H9 (cell line): Measurements from ENCODE around the gene NUP205. TPM values are rescaled to one million over a fixed set of nuclear protein-coding genes. Genes with fewer than 3 reads are reported as not detected.

Source experiments
- DNase-seq: peaks from one replicate; pipeline ENCODE4 v3.0.0-alpha.2; 2017
- H2AFZ ChIP-seq: one replicate; pipeline ENCODE4 v1.6.1; 2013; ENCODE audit warnings: mild to moderate bottlenecking, low read length, control low read depth, moderate library complexity
- H2AK5ac ChIP-seq: 2 replicates; pipeline ENCODE4 v1.6.1; 2013; ENCODE audit warnings: low read length, control low read depth, mixed read lengths; ENCODE audit not compliant: insufficient read length
- H2BK120ac ChIP-seq: one replicate; pipeline ENCODE4 v1.6.1; 2013; ENCODE audit warnings: low read depth, mild to moderate bottlenecking, low read length, control low read depth, inconsistent platforms; ENCODE audit not compliant: poor library complexity, severe bottlenecking
- H2BK12ac ChIP-seq: 2 replicates; pipeline ENCODE4 v1.6.1; 2013; ENCODE audit warnings: low read length, control low read depth, mixed read lengths, low read depth; ENCODE audit not compliant: insufficient read length
- H2BK15ac ChIP-seq: 2 replicates; pipeline ENCODE4 v1.6.1; 2013; ENCODE audit warnings: low read depth, low read length, control low read depth
- H2BK20ac ChIP-seq: one replicate; pipeline ENCODE4 v1.6.1; 2013; ENCODE audit warnings: low read depth, mild to moderate bottlenecking, low read length, control low read depth, inconsistent platforms; ENCODE audit not compliant: poor library complexity, severe bottlenecking
- H2BK5ac ChIP-seq: 2 replicates; pipeline ENCODE4 v1.6.1; 2013; ENCODE audit warnings: low read length, control low read depth, mixed read lengths; ENCODE audit not compliant: insufficient read length
- H3K14ac ChIP-seq: 2 replicates; pipeline ENCODE4 v1.6.1; 2013; ENCODE audit warnings: low read length, control low read depth; ENCODE audit not compliant: insufficient read depth
- H3K18ac ChIP-seq: 2 replicates; pipeline ENCODE4 v1.6.1; 2013; ENCODE audit warnings: low read depth, mild to moderate bottlenecking, mixed read lengths, low read length, control low read depth; ENCODE audit not compliant: insufficient read length
- H3K23ac ChIP-seq: 2 replicates; pipeline ENCODE4 v1.6.1; 2013; ENCODE audit warnings: low read length, control low read depth, mixed read lengths, low read depth; ENCODE audit not compliant: insufficient read length
- H3K23me2 ChIP-seq: 2 replicates; pipeline ENCODE4 v1.6.1; 2013; ENCODE audit warnings: low read depth, mild to moderate bottlenecking, mixed read lengths, low read length, control low read depth; ENCODE audit not compliant: insufficient read length, poor library complexity, severe bottlenecking
- H3K27ac ChIP-seq: 2 replicates; pipeline ENCODE4 v1.5.1; 2013; ENCODE audit warnings: low read length, control low read depth, mixed read lengths, low read depth; ENCODE audit not compliant: insufficient read length
- H3K27me3 ChIP-seq: 2 replicates; pipeline ENCODE4 v1.6.1; 2013; ENCODE audit warnings: low read length, control low read depth, inconsistent platforms; ENCODE audit not compliant: insufficient read depth
- H3K4ac ChIP-seq: 2 replicates; pipeline ENCODE4 v1.6.1; 2013; ENCODE audit warnings: low read depth, mild to moderate bottlenecking, control low read depth, inconsistent platforms, low read length, moderate library complexity
- H3K4me1 ChIP-seq: 2 replicates; pipeline ENCODE4 v1.6.1; 2013; ENCODE audit warnings: low read length, control low read depth, inconsistent platforms; ENCODE audit not compliant: insufficient read depth
- H3K4me2 ChIP-seq: 2 replicates; pipeline ENCODE4 v1.6.1; 2013; ENCODE audit warnings: low read length, control low read depth, mixed read lengths; ENCODE audit not compliant: insufficient read length, insufficient read depth
- H3K56ac ChIP-seq: 2 replicates; pipeline ENCODE4 v1.6.1; 2013; ENCODE audit warnings: low read depth, mild to moderate bottlenecking, mixed read lengths, low read length, control low read depth; ENCODE audit not compliant: insufficient read length
- H3K79me1 ChIP-seq: 2 replicates; pipeline ENCODE4 v1.6.1; 2013; ENCODE audit warnings: low read depth, mild to moderate bottlenecking, moderate library complexity, low read length, control low read depth, inconsistent platforms; ENCODE audit not compliant: insufficient read depth, poor library complexity, severe bottlenecking
- H3K79me2 ChIP-seq: 2 replicates; pipeline ENCODE4 v1.6.1; 2013; ENCODE audit warnings: low read length, control low read depth, inconsistent platforms; ENCODE audit not compliant: insufficient read depth
- H3K9ac ChIP-seq: 2 replicates; pipeline ENCODE4 v1.6.1; 2013; ENCODE audit warnings: low read length, control low read depth, mixed read lengths; ENCODE audit not compliant: insufficient read length; ENCODE audit errors: extremely low read depth
- H3K9me3 ChIP-seq: one replicate; pipeline ENCODE4 v1.6.1; 2013; ENCODE audit warnings: low read depth, low read length, inconsistent platforms; ENCODE audit not compliant: control insufficient read depth
- H3T11ph ChIP-seq: one replicate; pipeline ENCODE4 v1.6.1; 2013; ENCODE audit warnings: mild to moderate bottlenecking, low read length, control low read depth, inconsistent platforms
- H4K20me1 ChIP-seq: one replicate; pipeline ENCODE4 v1.6.1; 2013; ENCODE audit not compliant: control insufficient read depth, insufficient read length, insufficient read depth
- H4K5ac ChIP-seq: 2 replicates; pipeline ENCODE4 v1.6.1; 2013; ENCODE audit warnings: low read depth, mild to moderate bottlenecking, mixed read lengths, low read length, control low read depth; ENCODE audit not compliant: insufficient read length
- H4K8ac ChIP-seq: replicated peaks from 2 replicates; pipeline ENCODE4 v1.6.1; 2013; ENCODE audit warnings: low read length, control low read depth, mixed read lengths, low read depth; ENCODE audit not compliant: insufficient read length
- H4K91ac ChIP-seq: 2 replicates; pipeline ENCODE4 v1.6.1; 2013; ENCODE audit warnings: low read depth, mild to moderate bottlenecking, moderate library complexity, mixed read lengths, low read length, control low read depth; ENCODE audit not compliant: insufficient read length
- H3K27ac Mint-ChIP-seq, 3 experiments: 2 replicates in 2 of 3; 3 replicates in 1 of 3; pipeline ENCODE4 v1.8.0; 2020 to 2021; ENCODE audit warnings: mixed read lengths in 3 of 3, mild to moderate bottlenecking in 1 of 3, moderate library complexity in 1 of 3
- H3K27me3 Mint-ChIP-seq: 2 replicates; pipeline ENCODE4 v1.8.0; 2021; ENCODE audit warnings: low read depth, mild to moderate bottlenecking, moderate library complexity, mixed read lengths
- H3K36me3 Mint-ChIP-seq, 3 experiments: 2 replicates in 2 of 3; 3 replicates in 1 of 3; pipeline ENCODE4 v1.8.0; 2020 to 2021; ENCODE audit warnings: low read depth in 3 of 3, mixed read lengths in 3 of 3; ENCODE audit not compliant: insufficient read depth in 1 of 3
- H3K4me1 Mint-ChIP-seq, 2 experiments: 2 replicates each; pipeline ENCODE4 v1.8.0; 2020; ENCODE audit warnings: mixed read lengths in 2 of 2
- H3K4me3 Mint-ChIP-seq, 2 experiments: 2 replicates in 1 of 2; 3 replicates in 1 of 2; pipeline ENCODE4 v1.8.0; 2020 to 2021; ENCODE audit warnings: mild to moderate bottlenecking in 2 of 2, mixed read lengths in 2 of 2, moderate library complexity in 1 of 2
- H3K9me3 Mint-ChIP-seq, 2 experiments: 2 replicates in 1 of 2; 3 replicates in 1 of 2; pipeline ENCODE4 v1.8.0; 2020; ENCODE audit warnings: mild to moderate bottlenecking in 2 of 2, mixed read lengths in 2 of 2, moderate library complexity in 1 of 2
- total RNA-seq: library from RNA; stranded (reverse); gene quantifications from 2 replicates; pipeline ENCODE4 v1.2.1, GENCODE V29; 2021
- TF ChIP-seq, protein P1 (sequence below): fragments of 200-600 bp; sonication (generic); conservative IDR thresholded peaks from 3 replicates; pipeline ENCODE4 v1.8.0; 2021; ENCODE audit warnings: antibody characterized with exemption, mild to moderate bottlenecking

The NUP205 gene
- total RNA-seq, 1 experiment from 2014 or later: 158 TPM

- H4K5ac ChIP-seq: no peak overlapping the region
- no peak overlapping the region for H2BK5ac ChIP-seq
- no peak overlapping the region for H3K27ac ChIP-seq
- H3K4ac ChIP-seq: no peak overlapping the region
- H3K23me2 ChIP-seq: no peaks in the 10 kb centered on the region
- Mint-ChIP-seq H3K27ac (peak overlapping the region in 1 of 3 experiments; percentile 50; a peak in 1 of 7 replicates), H3K27me3 (no peaks in the 10 kb centered on the region; the same call in 1 of the 2 replicates), H3K36me3 (peaks cover 36 to 89% (median 81%) of the 10 kb centered on the region in 3 experiments; a peak in 6 of 7 replicates), H3K9me3 (no peaks in the 10 kb centered on the region), H3K4me1 (no peaks in the 10 kb centered on the region), H3K4me3 (no peak overlapping the region)
- no peak overlapping the region for H3K4me2 ChIP-seq
- H3T11ph ChIP-seq: no peak overlapping the region
- H4K20me1 ChIP-seq: no peaks in the 10 kb centered on the region
- no peaks in the 10 kb centered on the region for H3K79me2 ChIP-seq
- H2BK120ac ChIP-seq: no peak overlapping the region
- no peak for DNase-seq
- no peaks in the 10 kb centered on the region for H3K9me3 ChIP-seq
- TF ChIP-seq, protein P1, sequence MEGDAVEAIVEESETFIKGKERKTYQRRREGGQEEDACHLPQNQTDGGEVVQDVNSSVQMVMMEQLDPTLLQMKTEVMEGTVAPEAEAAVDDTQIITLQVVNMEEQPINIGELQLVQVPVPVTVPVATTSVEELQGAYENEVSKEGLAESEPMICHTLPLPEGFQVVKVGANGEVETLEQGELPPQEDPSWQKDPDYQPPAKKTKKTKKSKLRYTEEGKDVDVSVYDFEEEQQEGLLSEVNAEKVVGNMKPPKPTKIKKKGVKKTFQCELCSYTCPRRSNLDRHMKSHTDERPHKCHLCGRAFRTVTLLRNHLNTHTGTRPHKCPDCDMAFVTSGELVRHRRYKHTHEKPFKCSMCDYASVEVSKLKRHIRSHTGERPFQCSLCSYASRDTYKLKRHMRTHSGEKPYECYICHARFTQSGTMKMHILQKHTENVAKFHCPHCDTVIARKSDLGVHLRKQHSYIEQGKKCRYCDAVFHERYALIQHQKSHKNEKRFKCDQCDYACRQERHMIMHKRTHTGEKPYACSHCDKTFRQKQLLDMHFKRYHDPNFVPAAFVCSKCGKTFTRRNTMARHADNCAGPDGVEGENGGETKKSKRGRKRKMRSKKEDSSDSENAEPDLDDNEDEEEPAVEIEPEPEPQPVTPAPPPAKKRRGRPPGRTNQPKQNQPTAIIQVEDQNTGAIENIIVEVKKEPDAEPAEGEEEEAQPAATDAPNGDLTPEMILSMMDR: no peak
- H2AFZ ChIP-seq: no peak overlapping the region
- no peak overlapping the region for H3K23ac ChIP-seq
- no peak overlapping the region for H2BK20ac ChIP-seq
- no peaks in the 10 kb centered on the region for H3K4me1 ChIP-seq
- H3K56ac ChIP-seq: no peak overlapping the region
- H2BK12ac ChIP-seq: no peak overlapping the region
- no peaks in the 10 kb centered on the region for H3K79me1 ChIP-seq
- no peaks in the 10 kb centered on the region for H3K27me3 ChIP-seq
- no peak overlapping the region for H2AK5ac ChIP-seq
- H2BK15ac ChIP-seq: no peak overlapping the region
- no peak overlapping the region for H3K9ac ChIP-seq
- no peak overlapping the region for H3K18ac ChIP-seq
- H4K8ac ChIP-seq: no peak overlapping the region
- no peak overlapping the region for H3K14ac ChIP-seq
- H4K91ac ChIP-seq: no peak overlapping the region
Observed at GRCh38 chr7:135599471-135599870, 41.8 kb downstream of the NUP205 start.
